Activated CD4-positive, alpha-beta T cell treated with anti-CD3 and anti-CD28 coated beads, Interleukin-2, Interleukin-4, amounts not matched to agents 100 ng/mL and 50 ng/mL, durations not matched to agents 16 hours and 8 hours (primary cell): ENCODE results near the gene PF4V1.
A peak's percentile ranks its signal among the peaks of the same experiment; 100 is the strongest.

Experiments
- DNase-seq: peaks from one replicate; pipeline ENCODE4 v3.0.0-alpha.2; 2020; ENCODE audit warnings: low spot score

PF4V1 gene

GRCh38 chr4:73847526-73848182 is 5.4 kb upstream of the PF4V1 start:
- DNase-seq = no peak

- no peak for DNase-seq
Observed at GRCh38 chr4:73848183-73848777, 4.8 kb upstream of the PF4V1 start.

- DNase-seq = no peak
Observed at GRCh38 chr4:73850261-73850970, 2.7 kb upstream of the PF4V1 start.

DNA sequence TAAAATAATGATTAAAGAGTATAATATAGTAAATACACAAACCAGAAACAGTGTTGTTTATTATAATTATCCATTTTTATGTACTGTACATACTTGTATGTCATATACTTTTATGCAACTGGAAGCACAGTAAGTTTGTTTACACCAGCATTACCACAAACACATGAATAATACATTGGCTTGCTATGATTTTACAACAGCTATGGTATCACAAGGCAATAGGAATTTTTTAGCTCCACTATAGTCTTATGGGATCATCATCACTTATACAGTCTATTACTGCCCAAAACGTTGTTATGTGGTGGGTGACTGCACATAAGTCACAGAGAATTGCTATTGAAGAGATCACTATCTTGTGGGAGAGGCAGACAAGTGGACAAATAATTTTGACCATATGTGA is 1.8 kb upstream of the PF4V1 start:
- DNase-seq = no peak

DNA sequence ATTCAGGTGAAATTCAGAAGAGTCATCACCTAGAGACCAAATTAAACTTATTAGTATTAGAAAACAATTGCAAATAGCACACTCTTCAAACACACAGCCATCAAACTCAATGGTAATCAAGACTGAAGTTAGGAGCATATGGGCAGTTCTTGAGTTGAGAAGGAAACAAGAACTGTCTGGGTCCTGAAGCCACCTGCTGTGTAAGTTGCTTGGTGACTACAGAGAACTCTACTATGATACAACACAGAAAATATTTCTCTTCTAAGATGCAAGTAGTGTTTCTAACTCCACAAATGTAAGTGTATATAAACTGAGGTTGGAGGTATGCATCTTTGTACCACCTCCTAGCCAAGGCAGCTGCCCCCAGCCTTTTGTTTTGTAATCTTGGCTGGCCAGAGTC is 325 bp upstream of the PF4V1 start:
- no peak for DNase-seq

GRCh38 chr4:73853718-73854473 is 800 bp downstream of the PF4V1 start:
- no peak for DNase-seq

- no peak for DNase-seq
Observed at GRCh38 chr4:73855406-73855805, 2.3 kb downstream of the PF4V1 start.

GRCh38 chr4:73856518-73856917 is 3.4 kb downstream of the PF4V1 start:
- DNase-seq = no peak

- DNase-seq = no peak
Observed at GRCh38 chr4:73859614-73860088, 6.6 kb downstream of the PF4V1 start.

DNA sequence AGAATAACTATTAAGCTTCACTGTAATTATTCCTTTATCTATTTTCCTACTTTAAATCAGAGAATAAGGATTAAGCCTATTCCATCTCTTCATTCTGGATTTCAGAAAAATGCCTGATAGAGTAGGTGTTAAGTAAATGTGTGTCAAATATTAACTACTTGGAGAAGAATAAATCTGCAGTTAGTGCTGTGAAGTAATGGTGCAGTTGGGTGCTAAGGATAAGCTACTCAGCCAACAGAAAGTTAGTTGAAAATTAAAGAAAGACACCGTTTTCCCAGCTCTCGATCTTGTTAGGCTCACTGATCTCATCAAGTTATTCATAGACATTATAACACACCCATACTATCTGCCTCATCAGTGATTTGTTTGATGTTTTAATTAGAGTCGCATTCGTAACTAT is 7.1 kb downstream of the PF4V1 start:
- DNase-seq = no peak

GRCh38 chr4:73860917-73861316 is 7.8 kb downstream of the PF4V1 start:
- no peak for DNase-seq

DNA sequence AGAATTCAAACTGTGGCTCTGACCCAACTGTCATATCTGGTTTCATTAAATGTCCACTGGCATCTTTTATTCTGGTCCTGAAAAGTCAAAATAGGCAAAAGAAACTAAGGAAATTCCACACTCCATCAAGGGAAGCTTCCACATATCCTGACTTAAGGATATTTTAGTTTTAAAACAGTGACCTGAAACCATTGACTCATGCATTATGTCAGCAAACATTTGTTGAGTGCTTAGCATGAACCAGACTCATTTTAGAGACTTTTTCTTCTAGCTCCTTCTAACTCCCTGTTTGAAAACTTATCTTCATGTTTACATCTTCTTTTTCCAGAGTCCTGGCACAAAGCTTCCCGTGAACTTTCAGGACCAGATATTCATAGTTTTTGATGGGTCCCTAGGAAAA is 9.2 kb downstream of the PF4V1 start:
- DNase-seq = no peak

- peak; percentile 3 for DNase-seq
Observed at GRCh38 chr4:73864365-73864764, 11.3 kb downstream of the PF4V1 start.

DNA sequence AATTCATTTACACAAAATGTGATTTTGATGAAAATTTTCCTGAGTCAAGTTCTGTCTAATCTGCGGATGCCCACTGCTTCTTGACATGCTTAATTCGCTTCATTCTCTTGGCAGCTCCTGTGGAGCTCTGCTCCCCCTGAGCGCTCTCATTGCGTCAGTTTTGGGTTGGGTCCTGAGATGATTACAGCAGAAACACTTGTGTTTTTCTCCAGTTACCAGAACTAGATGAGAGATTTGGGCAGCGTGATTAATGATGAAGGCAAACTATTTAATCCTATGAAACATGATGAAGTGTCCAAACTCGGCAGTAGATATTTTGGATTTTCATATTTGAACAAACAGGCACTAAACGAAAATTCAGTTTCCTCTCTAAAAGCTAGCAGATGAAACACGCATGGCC is 11.9 kb downstream of the PF4V1 start:
- DNase-seq = no peak

GRCh38 chr4:73865431-73866096 is 12.5 kb downstream of the PF4V1 start:
- no peak for DNase-seq

DNA sequence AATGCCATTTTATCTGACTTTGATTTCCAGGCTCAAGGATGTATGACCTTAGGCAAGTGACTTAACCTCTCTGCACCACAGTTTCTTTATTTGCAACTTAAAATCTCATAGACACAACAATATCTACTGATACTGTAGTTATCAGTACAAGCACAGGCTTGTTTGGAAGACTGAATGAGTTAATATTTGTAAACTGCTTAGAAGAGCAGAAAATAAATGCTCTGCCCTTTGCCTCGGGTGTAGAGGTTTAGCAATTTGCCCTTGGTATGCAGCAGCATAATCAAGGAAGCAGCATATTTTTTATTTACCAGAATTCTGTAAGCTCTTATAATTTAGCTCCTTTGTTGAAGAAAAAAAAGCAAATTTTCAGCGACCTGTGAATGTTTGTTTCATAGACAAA is 13.2 kb downstream of the PF4V1 start:
- no peak for DNase-seq

- no peak for DNase-seq
Observed at GRCh38 chr4:73867783-73868182, 14.7 kb downstream of the PF4V1 start.

DNA sequence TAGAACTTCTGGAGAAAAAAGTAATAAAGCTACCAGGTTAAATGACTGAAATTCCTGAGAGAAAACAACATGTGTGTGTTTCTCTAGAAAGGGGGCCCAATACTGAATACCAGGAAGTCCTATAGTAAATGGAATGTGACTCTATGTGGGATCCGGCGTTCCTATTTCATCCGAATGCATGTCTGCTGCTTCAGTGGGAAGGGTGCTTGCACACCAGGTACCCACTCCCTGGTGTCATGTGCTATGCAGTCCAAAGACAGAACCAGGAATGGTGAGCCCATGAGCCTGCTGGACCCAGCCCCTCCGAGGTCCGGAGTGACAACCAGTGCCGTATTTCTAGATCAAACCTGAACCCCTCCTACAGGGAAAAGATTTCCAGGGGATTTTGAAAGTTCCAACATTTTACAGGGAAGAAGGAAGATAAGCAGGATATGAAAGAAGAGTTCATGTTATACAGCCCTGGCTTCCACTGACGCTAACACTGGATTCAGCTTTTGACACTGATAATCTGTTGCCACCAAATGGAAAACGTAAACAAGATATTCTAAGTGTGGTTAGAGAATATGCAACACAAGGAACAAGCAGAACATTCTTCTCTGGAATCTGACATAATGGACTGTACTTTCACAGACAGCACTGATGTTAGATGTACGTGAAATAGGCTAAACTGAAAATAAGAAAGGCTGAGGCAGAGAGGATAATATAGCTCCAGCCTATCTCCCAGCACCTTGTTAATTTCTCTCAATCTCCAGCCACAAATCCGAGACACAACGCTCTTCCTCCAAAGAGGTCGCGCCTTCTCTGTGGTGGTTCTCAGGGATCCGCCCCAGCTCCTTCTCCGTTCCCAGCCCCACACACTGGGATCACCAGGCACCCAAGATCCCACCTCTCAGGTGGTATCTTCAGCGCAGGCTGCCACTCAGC is 15.4 kb downstream of the PF4V1 start:
- no peak for DNase-seq

DNA sequence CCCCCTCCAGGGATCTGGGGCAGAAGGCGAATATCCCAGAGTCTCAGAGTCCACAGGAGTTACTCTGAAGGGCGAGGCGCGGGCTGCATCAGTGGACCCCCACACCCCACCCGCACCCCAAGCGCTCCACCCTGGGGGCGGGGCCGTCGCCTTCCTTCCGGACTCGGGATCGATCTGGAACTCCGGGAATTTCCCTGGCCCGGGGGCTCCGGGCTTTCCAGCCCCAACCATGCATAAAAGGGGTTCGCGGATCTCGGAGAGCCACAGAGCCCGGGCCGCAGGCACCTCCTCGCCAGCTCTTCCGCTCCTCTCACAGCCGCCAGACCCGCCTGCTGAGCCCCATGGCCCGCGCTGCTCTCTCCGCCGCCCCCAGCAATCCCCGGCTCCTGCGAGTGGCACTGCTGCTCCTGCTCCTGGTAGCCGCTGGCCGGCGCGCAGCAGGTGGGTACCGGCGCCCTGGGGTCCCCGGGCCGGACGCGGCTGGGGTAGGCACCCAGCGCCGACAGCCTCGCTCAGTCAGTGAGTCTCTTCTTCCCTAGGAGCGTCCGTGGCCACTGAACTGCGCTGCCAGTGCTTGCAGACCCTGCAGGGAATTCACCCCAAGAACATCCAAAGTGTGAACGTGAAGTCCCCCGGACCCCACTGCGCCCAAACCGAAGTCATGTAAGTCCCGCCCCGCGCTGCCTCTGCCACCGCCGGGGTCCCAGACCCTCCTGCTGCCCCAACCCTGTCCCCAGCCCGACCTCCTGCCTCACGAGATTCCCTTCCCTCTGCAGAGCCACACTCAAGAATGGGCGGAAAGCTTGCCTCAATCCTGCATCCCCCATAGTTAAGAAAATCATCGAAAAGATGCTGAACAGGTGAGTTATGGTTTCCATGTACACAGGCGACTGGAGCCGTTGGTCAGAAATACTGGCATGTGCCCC is 16.3 kb downstream of the PF4V1 start, which contains the start of gene CXCL1:
CXCL1 (plus strand) TSS at position 264 of the 926 bp plus-strand sequence; CDS start at position 342, 78 bp downstream.
- no peak for DNase-seq

- no peak for DNase-seq
Observed at GRCh38 chr4:73870260-73870659, 17.2 kb downstream of the PF4V1 start.
